Transverse colon (tissue), 4 donors: ENCODE data around the gene KCNJ6.

Experiments
- CTCF ChIP-seq, 5 experiments: fragments of 200-600 bp in 3 of 5; fragments of 450-650 bp in 2 of 5; sonication (generic) in 3 of 5; IDR thresholded peaks; 1 replicate in 2 of 5; 2 replicates in 3 of 5; pipeline ENCODE4 v1.5.1; 2016 to 2017; ENCODE audit warnings: antibody characterized with exemption in 5 of 5, inconsistent platforms in 3 of 5, mild to moderate bottlenecking in 2 of 5, moderate library complexity in 1 of 5
- POLR2AphosphoS5 ChIP-seq, 3 donors: sonication (generic); formaldehyde crosslinking; IDR thresholded peaks; one replicate each; pipeline ENCODE4 v1.6.1; 2016; ENCODE audit warnings: antibody characterized with exemption in 3 of 3

GRCh38 chr21:37665230-37666024 lies 250.8 kb downstream of the KCNJ6 start:
- TF ChIP-seq CTCF (IDR thresholded peaks at IDR 0.05): no peak
- no peak for TF ChIP-seq POLR2AphosphoS5 (IDR thresholded peaks at IDR 0.05)
